BLaER1 (cell line): Measurements from ENCODE around the gene ADAMTS20.
"Not testable (repeated sequence)": the region's sequence is repeated elsewhere in the genome, so short reads cannot be mapped to it uniquely, and the experiment has no call there.

Experiments
- H3K27ac ChIP-seq: shearing (Covaris generic); formaldehyde crosslinking; 2 replicates; pipeline ENCODE4 v1.8.1; 2022
- H3K27me3 ChIP-seq: shearing (Covaris generic); formaldehyde crosslinking; 2 replicates; pipeline ENCODE4 v1.8.1; 2022
- H3K36me3 ChIP-seq: shearing (Covaris generic); formaldehyde crosslinking; 2 replicates; pipeline ENCODE4 v1.8.1; 2022
- H3K4me1 ChIP-seq: shearing (Covaris generic); formaldehyde crosslinking; 2 replicates; pipeline ENCODE4 v1.8.1; 2022
- H3K4me2 ChIP-seq: shearing (Covaris generic); formaldehyde crosslinking; 2 replicates; pipeline ENCODE4 v1.8.1; 2022
- H3K4me3 ChIP-seq: shearing (Covaris generic); formaldehyde crosslinking; 2 replicates; pipeline ENCODE4 v1.8.1; 2022
- H3K9ac ChIP-seq: shearing (Covaris generic); formaldehyde crosslinking; 2 replicates; pipeline ENCODE4 v1.8.1; 2022
- H3K9me3 ChIP-seq: shearing (Covaris generic); formaldehyde crosslinking; 2 replicates; pipeline ENCODE4 v1.8.1; 2022
- H4K20me1 ChIP-seq: shearing (Covaris generic); formaldehyde crosslinking; 2 replicates; pipeline ENCODE4 v1.8.1; 2022
- Cebpa-rat ChIP-seq: shearing (Covaris generic); IDR thresholded peaks from 2 replicates; pipeline ENCODE4 v1.8.1; 2022

The ADAMTS20 gene

GRCh38 chr12:43345023-43345422 lies 207.0 kb downstream of the ADAMTS20 start:
- H3K4me1 ChIP-seq = no peaks in the 10 kb centered on the region
- no peak for TF ChIP-seq Cebpa-rat
- no peaks in the 10 kb centered on the region for H3K27me3 ChIP-seq
- H3K27ac ChIP-seq = no peak overlapping the region
- H3K4me3 ChIP-seq = 0 out of 2 replicates have a peak overlapping the region, but pooled peaks have one; percentile 9
- H3K36me3 ChIP-seq = no peaks in the 10 kb centered on the region
- H4K20me1 ChIP-seq = no peaks in the 10 kb centered on the region
- peaks cover 29% of the 10 kb centered on the region for H3K9me3 ChIP-seq
- no peak overlapping the region for H3K9ac ChIP-seq
- H3K4me2 ChIP-seq = no peak overlapping the region

GRCh38 chr12:43341785-43342313 lies 210.2 kb downstream of the ADAMTS20 start:
- H3K4me3 ChIP-seq, H3K36me3 ChIP-seq, H3K27me3 ChIP-seq, H3K9ac ChIP-seq, H4K20me1 ChIP-seq, H3K27ac ChIP-seq, H3K4me2 ChIP-seq: not testable (repeated sequence)
- peaks cover 29% of the 10 kb centered on the region for H3K9me3 ChIP-seq
- peaks cover 19% of the 10 kb centered on the region for H3K4me1 ChIP-seq

- Histone ChIP-seq H4K20me1 (no peaks in the 10 kb centered on the region), H3K4me1 (peaks cover 19% of the 10 kb centered on the region), H3K27me3 (no peaks in the 10 kb centered on the region), H3K27ac (0 out of 2 replicates have a peak overlapping the region, but pooled peaks have one; percentile 10), H3K9me3 (peaks cover 6% of the 10 kb centered on the region), H3K9ac (no peak overlapping the region), H3K36me3 (no peaks in the 10 kb centered on the region), H3K4me2 (peak overlapping the region; percentile 49), H3K4me3 (no peak overlapping the region)
- no peak for TF ChIP-seq Cebpa-rat
Measured at GRCh38 chr12:43338848-43339526, 213.0 kb downstream of the ADAMTS20 start.

- no peaks in the 10 kb centered on the region for H3K9me3 ChIP-seq
- no peaks in the 10 kb centered on the region for H3K27me3 ChIP-seq
- H3K36me3 ChIP-seq = no peaks in the 10 kb centered on the region
- H3K4me1 ChIP-seq = peaks cover 19% of the 10 kb centered on the region
- no peak for TF ChIP-seq Cebpa-rat
- H3K27ac ChIP-seq = 0 out of 2 replicates have a peak overlapping the region, but pooled peaks have one; percentile 10
- H4K20me1 ChIP-seq = no peaks in the 10 kb centered on the region
- peak overlapping the region; percentile 49 for H3K4me2 ChIP-seq
- H3K9ac ChIP-seq = no peak overlapping the region
- H3K4me3 ChIP-seq = no peak overlapping the region
Measured at GRCh38 chr12:43337571-43338444, 214.2 kb downstream of the ADAMTS20 start.

- no peaks in the 10 kb centered on the region for H4K20me1 ChIP-seq
- no peaks in the 10 kb centered on the region for H3K36me3 ChIP-seq
- H3K9me3 ChIP-seq = no peaks in the 10 kb centered on the region
- H3K27ac ChIP-seq = no peak overlapping the region
- TF ChIP-seq Cebpa-rat = no peak
- no peak overlapping the region for H3K4me2 ChIP-seq
- no peak overlapping the region for H3K9ac ChIP-seq
- H3K27me3 ChIP-seq = no peaks in the 10 kb centered on the region
- H3K4me1 ChIP-seq = peaks cover 19% of the 10 kb centered on the region
- no peak overlapping the region for H3K4me3 ChIP-seq
Measured at GRCh38 chr12:43336962-43337555, 214.9 kb downstream of the ADAMTS20 start.

- H4K20me1 ChIP-seq = no peaks in the 10 kb centered on the region
- no peaks in the 10 kb centered on the region for H3K9me3 ChIP-seq
- TF ChIP-seq Cebpa-rat = no peak
- H3K4me2 ChIP-seq = no peak overlapping the region
- no peak overlapping the region for H3K27ac ChIP-seq
- no peaks in the 10 kb centered on the region for H3K27me3 ChIP-seq
- peaks cover 15% of the 10 kb centered on the region for H3K4me1 ChIP-seq
- H3K4me3 ChIP-seq = no peak overlapping the region
- no peak overlapping the region for H3K9ac ChIP-seq
- H3K36me3 ChIP-seq = no peaks in the 10 kb centered on the region
Measured at GRCh38 chr12:43333644-43334043, 218.4 kb downstream of the ADAMTS20 start.

GRCh38 chr12:43332977-43333640 lies 218.9 kb downstream of the ADAMTS20 start:
- Histone ChIP-seq H3K27ac (no peak overlapping the region), H3K9me3 (no peaks in the 10 kb centered on the region), H4K20me1 (no peaks in the 10 kb centered on the region), H3K27me3 (no peaks in the 10 kb centered on the region), H3K4me1 (peaks cover 10% of the 10 kb centered on the region), H3K4me2 (no peak overlapping the region), H3K36me3 (no peaks in the 10 kb centered on the region), H3K9ac (no peak overlapping the region), H3K4me3 (no peak overlapping the region)
- no peak for TF ChIP-seq Cebpa-rat

- no peaks in the 10 kb centered on the region for H3K4me1 ChIP-seq
- no peaks in the 10 kb centered on the region for H3K9me3 ChIP-seq
- no peak overlapping the region for H3K4me3 ChIP-seq
- no peak overlapping the region for H3K9ac ChIP-seq
- no peaks in the 10 kb centered on the region for H4K20me1 ChIP-seq
- H3K36me3 ChIP-seq = no peaks in the 10 kb centered on the region
- TF ChIP-seq Cebpa-rat = no peak
- no peak overlapping the region for H3K4me2 ChIP-seq
- H3K27me3 ChIP-seq = no peaks in the 10 kb centered on the region
- no peak overlapping the region for H3K27ac ChIP-seq
Measured at GRCh38 chr12:43331935-43332334, 220.1 kb downstream of the ADAMTS20 start.

GRCh38 chr12:43329375-43329774 lies 222.6 kb downstream of the ADAMTS20 start:
- H3K4me1 ChIP-seq = no peaks in the 10 kb centered on the region
- TF ChIP-seq Cebpa-rat = no peak
- H3K27me3 ChIP-seq = no peaks in the 10 kb centered on the region
- H4K20me1 ChIP-seq = no peaks in the 10 kb centered on the region
- H3K27ac ChIP-seq = no peak overlapping the region
- no peaks in the 10 kb centered on the region for H3K36me3 ChIP-seq
- H3K9ac ChIP-seq = no peak overlapping the region
- no peak overlapping the region for H3K4me3 ChIP-seq
- no peak overlapping the region for H3K4me2 ChIP-seq
- no peaks in the 10 kb centered on the region for H3K9me3 ChIP-seq
